PC-3 (cell line): ENCODE results near the gene HNRNPM.

Source experiments
- CTCF ChIP-seq: fragments of 300-600 bp; sonication (generic); conservative IDR thresholded peaks from 2 replicates; pipeline ENCODE4 v1.5.1; 2017; ENCODE audit warnings: antibody characterized with exemption, low read depth, mild to moderate bottlenecking, low read length
- EZH2 ChIP-seq: fragments of 300-600 bp; sonication (generic); IDR thresholded peaks from one replicate; pipeline ENCODE4 v1.6.1; 2017; ENCODE audit warnings: antibody characterized with exemption, mild to moderate bottlenecking, low read length; ENCODE audit not compliant: unreplicated experiment

DNA sequence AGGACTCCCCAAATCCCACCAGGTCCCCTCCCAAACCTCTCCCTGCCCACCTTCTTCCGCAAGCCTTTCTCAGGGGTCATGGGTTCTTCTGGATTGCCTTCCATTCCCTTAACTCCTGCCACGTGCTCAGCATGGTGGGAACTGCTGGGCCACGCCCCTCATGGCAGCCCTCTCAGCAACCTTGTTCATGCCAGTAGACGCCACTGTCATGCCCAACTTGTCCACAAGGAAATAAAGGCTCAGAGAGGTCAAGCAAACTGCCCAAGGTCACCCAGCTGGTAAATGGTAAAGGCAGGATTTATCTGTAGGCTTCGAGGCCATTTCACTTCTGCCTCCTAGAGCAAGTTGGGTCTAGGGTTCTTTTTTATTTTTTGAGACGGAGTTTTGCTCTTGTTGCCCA is 46.8 kb downstream of the HNRNPM start:
- TF ChIP-seq CTCF (no peak), EZH2 (no peak)
